HCT116 (cell line): ENCODE results near the gene SIAE. TPM values are rescaled to one million over a fixed set of nuclear protein-coding genes. Genes with fewer than 3 reads are reported as not detected.

Experiments used
- ATAC-seq: fragments of 200-7000 bp; cut with Tn5 transposase; 2 replicates; pipeline ENCODE4 v1.9.1; 2020; ENCODE audit warnings: mild to moderate bottlenecking, moderate library complexity
- BruUV-seq: library from RNA; stranded (reverse); fragments of 400-500 nt; replicated peaks from 2 replicates; lab custom pipeline; 2021; lab: Mats Ljungman, UMichigan
- CTCF ChIA-PET: fragments of 300-600 bp; sonication (Branson Sonifier 250); formaldehyde crosslinking; loops from one replicate; lab custom pipeline; 2021; ENCODE audit warnings: antibody characterized with exemption; lab: Charles Lee
- POLR2A ChIA-PET: fragments of 300-600, 350-600 bp; sonication (Branson Sonifier 250); formaldehyde crosslinking; loops from one replicate; lab custom pipeline; 2021; ENCODE audit warnings: antibody characterized with exemption; lab: Charles Lee
- RAD21 ChIA-PET, 2 experiments: fragments of 300-600 bp; sonication (Branson Sonifier 250); formaldehyde crosslinking; loops; one replicate each; lab custom pipeline; 2023; ENCODE audit warnings: low total read pairs in 2 of 2; ENCODE audit not compliant: uncharacterized antibody in 2 of 2, unreplicated experiment in 2 of 2, low non-redundant PET in 1 of 2; lab: Charles Lee
- DNase-seq: peaks from one replicate; pipeline ENCODE4 v3.0.0-alpha.2; 2010; ENCODE audit warnings: low read depth, low spot score
- H2AFZ ChIP-seq: fragments of 200-600 bp; shearing (Covaris generic), sonication (generic); 2 replicates; pipeline ENCODE4 v1.6.1; 2017; ENCODE audit warnings: low read depth, mixed run types, mixed read lengths, antibody characterized with exemption, low read length; ENCODE audit not compliant: poor library complexity, severe bottlenecking
- H3K27ac ChIP-seq: 2 replicates; pipeline ENCODE4 v1.5.1; 2012; ENCODE audit warnings: low read depth, low read length
- H3K27me3 ChIP-seq: fragments of 200-600 bp; sonication (generic); 2 replicates; pipeline ENCODE4 v1.6.1; 2016; ENCODE audit warnings: mixed run types, low read length, mixed read lengths; ENCODE audit not compliant: insufficient read depth
- H3K36me3 ChIP-seq, 2 experiments: fragments of 200-500 bp in 1 of 2; fragments of 200-600 bp in 1 of 2; sonication (Bioruptor generic) in 1 of 2; sonication (generic) in 1 of 2; 2 replicates each; pipeline versions ENCODE4 v1.5.1 to v1.6.1; 2014 to 2016; ENCODE audit warnings: low read length in 2 of 2, inconsistent platforms in 1 of 2, mixed read lengths in 1 of 2, mixed run types in 1 of 2; ENCODE audit not compliant: insufficient read depth in 2 of 2, control insufficient read depth in 1 of 2
- H3K4me1 ChIP-seq, 2 experiments: fragments of 200-600 bp in 1 of 2; sonication (generic) in 1 of 2; 2 replicates each; pipeline versions ENCODE4 v1.5.1 to v1.6.1; 2012 to 2017; ENCODE audit warnings: low read length in 2 of 2, inconsistent platforms in 1 of 2, mild to moderate bottlenecking in 1 of 2, mixed read lengths in 1 of 2, mixed run types in 1 of 2, moderate library complexity in 1 of 2; ENCODE audit not compliant: insufficient read depth in 2 of 2, control insufficient read depth in 1 of 2
- H3K4me2 ChIP-seq: fragments of 200-600 bp; sonication (generic); 2 replicates; pipeline ENCODE4 v1.6.1; 2017; ENCODE audit warnings: mixed run types, low read length, mixed read lengths
- H3K4me3 ChIP-seq, 2 experiments: fragments of 200-600 bp in 1 of 2; sonication (generic) in 1 of 2; replicated peaks in 1 of 2; 2 replicates each; pipeline ENCODE4 v1.5.1; 2011 to 2016; ENCODE audit warnings: low read length in 2 of 2, control low read depth in 1 of 2, low read depth in 1 of 2, mild to moderate bottlenecking in 1 of 2, mixed read lengths in 1 of 2, mixed run types in 1 of 2
- H3K79me2 ChIP-seq: fragments of 200-600 bp; sonication (generic); 2 replicates; pipeline ENCODE4 v1.6.1; 2017; ENCODE audit warnings: mild to moderate bottlenecking, mixed run types, low read length, moderate library complexity, mixed read lengths; ENCODE audit not compliant: insufficient read depth
- H3K9ac ChIP-seq: fragments of 200-600 bp; sonication (generic); 2 replicates; pipeline ENCODE4 v1.6.1; 2016; ENCODE audit warnings: low read length, mixed read lengths
- H3K9me2 ChIP-seq: fragments of 200-600 bp; sonication (generic), shearing (Covaris generic); 2 replicates; pipeline ENCODE4 v1.6.1; 2017; ENCODE audit warnings: mixed run types, mild to moderate bottlenecking, moderate library complexity; ENCODE audit not compliant: insufficient read depth
- H3K9me3 ChIP-seq, 2 experiments: fragments of 200-500 bp in 1 of 2; fragments of 200-600 bp in 1 of 2; sonication (Bioruptor generic) in 1 of 2; sonication (generic) in 1 of 2; 2 replicates each; pipeline ENCODE4 v1.6.1; 2014 to 2017; ENCODE audit warnings: low read length in 2 of 2, mixed read lengths in 2 of 2, inconsistent platforms in 1 of 2, low read depth in 1 of 2, mild to moderate bottlenecking in 1 of 2, mixed run types in 1 of 2, moderate library complexity in 1 of 2; ENCODE audit not compliant: control insufficient read depth in 1 of 2, insufficient read depth in 1 of 2
- H4K20me1 ChIP-seq: fragments of 200-600 bp; sonication (generic), shearing (Covaris generic); 2 replicates; pipeline ENCODE4 v1.6.1; 2017; ENCODE audit warnings: mixed run types, mild to moderate bottlenecking, moderate library complexity; ENCODE audit not compliant: insufficient read depth
- ATF3 ChIP-seq: IDR thresholded peaks from 2 replicates; pipeline ENCODE4 v1.6.1; 2012
- CBX3 ChIP-seq: IDR thresholded peaks from 2 replicates; pipeline ENCODE4 v1.6.1; 2012; ENCODE audit warnings: low read depth
- CEBPB ChIP-seq: IDR thresholded peaks from 2 replicates; pipeline ENCODE4 v1.6.1; 2012; ENCODE audit warnings: low read depth
- CTCF ChIP-seq, 3 experiments: fragments of 200-600 bp in 1 of 3; sonication (generic) in 1 of 3; IDR thresholded peaks in 2 of 3; conservative IDR thresholded peaks in 1 of 3; 2 replicates each; pipeline ENCODE4 v1.5.1; 2012 to 2017; ENCODE audit warnings: low read depth in 2 of 3, low read length in 2 of 3, antibody characterized with exemption in 1 of 3, borderline replicate concordance in 1 of 3, control low read depth in 1 of 3, mild to moderate bottlenecking in 1 of 3, mixed read lengths in 1 of 3, mixed run types in 1 of 3, moderate library complexity in 1 of 3; ENCODE audit not compliant: insufficient read depth in 1 of 3
- ELF1 ChIP-seq: IDR thresholded peaks from 2 replicates; pipeline ENCODE4 v1.6.1; 2012; ENCODE audit warnings: low read depth, borderline replicate concordance
- EZH2phosphoT487 ChIP-seq: fragments of 200-600 bp; IDR thresholded peaks from 2 replicates; pipeline ENCODE4 v1.6.1; 2018; ENCODE audit warnings: antibody characterized with exemption, borderline replicate concordance
- JUND ChIP-seq: IDR thresholded peaks from 2 replicates; pipeline ENCODE4 v1.6.1; 2012
- MAX ChIP-seq: IDR thresholded peaks from 2 replicates; pipeline ENCODE4 v1.6.1; 2012
- POLR2A ChIP-seq: IDR thresholded peaks from 2 replicates; pipeline ENCODE4 v1.7.0; 2011; ENCODE audit warnings: borderline replicate concordance; ENCODE audit not compliant: insufficient read depth, insufficient read length; ENCODE audit errors: extremely low read depth
- SIN3A ChIP-seq: IDR thresholded peaks from 2 replicates; pipeline ENCODE4 v1.6.1; 2012; ENCODE audit warnings: low read depth
- SP1 ChIP-seq: IDR thresholded peaks from 2 replicates; pipeline ENCODE4 v1.6.1; 2012; ENCODE audit warnings: low read depth
- SRF ChIP-seq: IDR thresholded peaks from 2 replicates; pipeline ENCODE4 v1.6.1; 2012; ENCODE audit warnings: low read depth
- YY1 ChIP-seq: IDR thresholded peaks from 2 replicates; pipeline ENCODE4 v1.6.1; 2011; ENCODE audit warnings: low read length, low read depth, moderate library complexity, mild to moderate bottlenecking; ENCODE audit not compliant: insufficient replicate concordance; ENCODE audit errors: extremely low read depth
- ZBTB33 ChIP-seq: IDR thresholded peaks from 2 replicates; pipeline ENCODE4 v1.6.1; 2011; ENCODE audit warnings: mild to moderate bottlenecking, low read length, moderate library complexity; ENCODE audit not compliant: insufficient replicate concordance; ENCODE audit errors: extremely low read depth
- ZNF274 ChIP-seq: fragments of 200-500 bp; sonication (Bioruptor generic); IDR thresholded peaks from 2 replicates; pipeline ENCODE4 v1.6.1; 2014; ENCODE audit warnings: mild to moderate bottlenecking, low read depth, low read length, inconsistent platforms
- intact Hi-C: fragments of 100-400 bp; cut with micrococcal nuclease; formaldehyde crosslinking; loops from 2 replicates; pipeline ENCODE4 v1.10.0; 2022
- total RNA-seq: library from RNA; stranded (reverse); gene quantifications from one replicate; pipeline ENCODE4 v1.2.1, GENCODE V29; 2021; ENCODE audit not compliant: unreplicated experiment

The SIAE gene
- total RNA-seq, 1 experiment from 2014 or later: 39.2 TPM

- Histone ChIP-seq H2AFZ (peak overlapping the region; percentile 59), H4K20me1 (no peaks in the 10 kb centered on the region), H3K9me3 (no peaks in the 10 kb centered on the region), H3K27ac (peak overlapping the region; percentile 59), H3K27me3 (no peaks in the 10 kb centered on the region), H3K4me2 (peak overlapping the region; percentile 85), H3K79me2 (no peaks in the 10 kb centered on the region), H3K4me3 (peak overlapping the region; percentile 75 to 90), H3K36me3 (no peaks in the 10 kb centered on the region), H3K4me1 (peaks cover 3 to 20% of the 10 kb centered on the region in 2 experiments; a peak in 3 of 4 replicates), H3K9ac (peak overlapping the region; percentile 88), H3K9me2 (no peaks in the 10 kb centered on the region)
- ChIA-PET RAD21 (interaction anchor here in 1 of 2 experiments (0.6 to 1.0 kb wide), 3 partner anchors 89 to 99 kb away, joined by 3 to 5 read pairs (median 4); partner anchors contain the start of gene ESAM), CTCF (interaction anchor here (0.7 to 1.7 kb wide), 4 partner anchors 73 to 162 kb away, joined by 3 to 6 read pairs (median 4); no protein-coding TSS in a partner anchor), POLR2A (interaction anchor here (1.0 kb wide), 1 partner anchor 9 kb away, joined by 3 read pairs; no protein-coding TSS in a partner anchor)
- DNase-seq (no peak), ATAC-seq (peak; percentile 4; the same call in 1 of the 2 replicates)
- intact Hi-C loops: no loop called here
- TF ChIP-seq SIN3A (no peak), EZH2phosphoT487 (no peak), ZNF274 (no peak), JUND (no peak), CEBPB (no peak), CTCF (IDR thresholded peaks at IDR 0.05 in 2 of 3, conservative IDR thresholded peaks at IDR 0.05 in 1 of 3; ENCODE audit: borderline replicate concordance in 1 of 3, insufficient read depth in 1 of 3, low read depth in 2 of 3, low read length in 2 of 3) (no peak), SP1 (no peak), POLR2A (no peak), ELF1 (no peak), ATF3 (no peak), ZBTB33 (no peak), MAX (no peak), CBX3 (no peak), YY1 (no peak), SRF (no peak)
- BruUV-seq: no TSS peak
Observed at GRCh38 chr11:124674168-124674517, 604 bp upstream of the SIAE start.
